H9 (cell line): Measurements from ENCODE around the gene SLC5A12. TPM values are rescaled to one million over a fixed set of nuclear protein-coding genes. Genes with fewer than 3 reads are reported as not detected.

Experiments used
- DNase-seq: peaks from one replicate; pipeline ENCODE4 v3.0.0-alpha.2; 2017
- H2AFZ ChIP-seq: one replicate; pipeline ENCODE4 v1.6.1; 2013; ENCODE audit warnings: mild to moderate bottlenecking, low read length, control low read depth, moderate library complexity
- H2AK5ac ChIP-seq: 2 replicates; pipeline ENCODE4 v1.6.1; 2013; ENCODE audit warnings: low read length, control low read depth, mixed read lengths; ENCODE audit not compliant: insufficient read length
- H2BK120ac ChIP-seq: one replicate; pipeline ENCODE4 v1.6.1; 2013; ENCODE audit warnings: low read depth, mild to moderate bottlenecking, low read length, control low read depth, inconsistent platforms; ENCODE audit not compliant: poor library complexity, severe bottlenecking
- H2BK12ac ChIP-seq: 2 replicates; pipeline ENCODE4 v1.6.1; 2013; ENCODE audit warnings: low read length, control low read depth, mixed read lengths, low read depth; ENCODE audit not compliant: insufficient read length
- H2BK15ac ChIP-seq: 2 replicates; pipeline ENCODE4 v1.6.1; 2013; ENCODE audit warnings: low read depth, low read length, control low read depth
- H2BK20ac ChIP-seq: one replicate; pipeline ENCODE4 v1.6.1; 2013; ENCODE audit warnings: low read depth, mild to moderate bottlenecking, low read length, control low read depth, inconsistent platforms; ENCODE audit not compliant: poor library complexity, severe bottlenecking
- H2BK5ac ChIP-seq: 2 replicates; pipeline ENCODE4 v1.6.1; 2013; ENCODE audit warnings: low read length, control low read depth, mixed read lengths; ENCODE audit not compliant: insufficient read length
- H3K14ac ChIP-seq: 2 replicates; pipeline ENCODE4 v1.6.1; 2013; ENCODE audit warnings: low read length, control low read depth; ENCODE audit not compliant: insufficient read depth
- H3K18ac ChIP-seq: 2 replicates; pipeline ENCODE4 v1.6.1; 2013; ENCODE audit warnings: low read depth, mild to moderate bottlenecking, mixed read lengths, low read length, control low read depth; ENCODE audit not compliant: insufficient read length
- H3K23ac ChIP-seq: 2 replicates; pipeline ENCODE4 v1.6.1; 2013; ENCODE audit warnings: low read length, control low read depth, mixed read lengths, low read depth; ENCODE audit not compliant: insufficient read length
- H3K23me2 ChIP-seq: 2 replicates; pipeline ENCODE4 v1.6.1; 2013; ENCODE audit warnings: low read depth, mild to moderate bottlenecking, mixed read lengths, low read length, control low read depth; ENCODE audit not compliant: insufficient read length, poor library complexity, severe bottlenecking
- H3K27ac ChIP-seq: 2 replicates; pipeline ENCODE4 v1.5.1; 2013; ENCODE audit warnings: low read length, control low read depth, mixed read lengths, low read depth; ENCODE audit not compliant: insufficient read length
- H3K27me3 ChIP-seq: 2 replicates; pipeline ENCODE4 v1.6.1; 2013; ENCODE audit warnings: low read length, control low read depth, inconsistent platforms; ENCODE audit not compliant: insufficient read depth
- H3K4ac ChIP-seq: 2 replicates; pipeline ENCODE4 v1.6.1; 2013; ENCODE audit warnings: low read depth, mild to moderate bottlenecking, control low read depth, inconsistent platforms, low read length, moderate library complexity
- H3K4me1 ChIP-seq: 2 replicates; pipeline ENCODE4 v1.6.1; 2013; ENCODE audit warnings: low read length, control low read depth, inconsistent platforms; ENCODE audit not compliant: insufficient read depth
- H3K4me2 ChIP-seq: 2 replicates; pipeline ENCODE4 v1.6.1; 2013; ENCODE audit warnings: low read length, control low read depth, mixed read lengths; ENCODE audit not compliant: insufficient read length, insufficient read depth
- H3K56ac ChIP-seq: 2 replicates; pipeline ENCODE4 v1.6.1; 2013; ENCODE audit warnings: low read depth, mild to moderate bottlenecking, mixed read lengths, low read length, control low read depth; ENCODE audit not compliant: insufficient read length
- H3K79me1 ChIP-seq: 2 replicates; pipeline ENCODE4 v1.6.1; 2013; ENCODE audit warnings: low read depth, mild to moderate bottlenecking, moderate library complexity, low read length, control low read depth, inconsistent platforms; ENCODE audit not compliant: insufficient read depth, poor library complexity, severe bottlenecking
- H3K79me2 ChIP-seq: 2 replicates; pipeline ENCODE4 v1.6.1; 2013; ENCODE audit warnings: low read length, control low read depth, inconsistent platforms; ENCODE audit not compliant: insufficient read depth
- H3K9ac ChIP-seq: 2 replicates; pipeline ENCODE4 v1.6.1; 2013; ENCODE audit warnings: low read length, control low read depth, mixed read lengths; ENCODE audit not compliant: insufficient read length; ENCODE audit errors: extremely low read depth
- H3K9me3 ChIP-seq: one replicate; pipeline ENCODE4 v1.6.1; 2013; ENCODE audit warnings: low read depth, low read length, inconsistent platforms; ENCODE audit not compliant: control insufficient read depth
- H3T11ph ChIP-seq: one replicate; pipeline ENCODE4 v1.6.1; 2013; ENCODE audit warnings: mild to moderate bottlenecking, low read length, control low read depth, inconsistent platforms
- H4K20me1 ChIP-seq: one replicate; pipeline ENCODE4 v1.6.1; 2013; ENCODE audit not compliant: control insufficient read depth, insufficient read length, insufficient read depth
- H4K5ac ChIP-seq: 2 replicates; pipeline ENCODE4 v1.6.1; 2013; ENCODE audit warnings: low read depth, mild to moderate bottlenecking, mixed read lengths, low read length, control low read depth; ENCODE audit not compliant: insufficient read length
- H4K8ac ChIP-seq: replicated peaks from 2 replicates; pipeline ENCODE4 v1.6.1; 2013; ENCODE audit warnings: low read length, control low read depth, mixed read lengths, low read depth; ENCODE audit not compliant: insufficient read length
- H4K91ac ChIP-seq: 2 replicates; pipeline ENCODE4 v1.6.1; 2013; ENCODE audit warnings: low read depth, mild to moderate bottlenecking, moderate library complexity, mixed read lengths, low read length, control low read depth; ENCODE audit not compliant: insufficient read length
- H3K27ac Mint-ChIP-seq, 3 experiments: 2 replicates in 2 of 3; 3 replicates in 1 of 3; pipeline ENCODE4 v1.8.0; 2020 to 2021; ENCODE audit warnings: mixed read lengths in 3 of 3, mild to moderate bottlenecking in 1 of 3, moderate library complexity in 1 of 3
- H3K27me3 Mint-ChIP-seq: 2 replicates; pipeline ENCODE4 v1.8.0; 2021; ENCODE audit warnings: low read depth, mild to moderate bottlenecking, moderate library complexity, mixed read lengths
- H3K36me3 Mint-ChIP-seq, 3 experiments: 2 replicates in 2 of 3; 3 replicates in 1 of 3; pipeline ENCODE4 v1.8.0; 2020 to 2021; ENCODE audit warnings: low read depth in 3 of 3, mixed read lengths in 3 of 3; ENCODE audit not compliant: insufficient read depth in 1 of 3
- H3K4me1 Mint-ChIP-seq, 2 experiments: 2 replicates each; pipeline ENCODE4 v1.8.0; 2020; ENCODE audit warnings: mixed read lengths in 2 of 2
- H3K4me3 Mint-ChIP-seq, 2 experiments: 2 replicates in 1 of 2; 3 replicates in 1 of 2; pipeline ENCODE4 v1.8.0; 2020 to 2021; ENCODE audit warnings: mild to moderate bottlenecking in 2 of 2, mixed read lengths in 2 of 2, moderate library complexity in 1 of 2
- H3K9me3 Mint-ChIP-seq, 2 experiments: 2 replicates in 1 of 2; 3 replicates in 1 of 2; pipeline ENCODE4 v1.8.0; 2020; ENCODE audit warnings: mild to moderate bottlenecking in 2 of 2, mixed read lengths in 2 of 2, moderate library complexity in 1 of 2
- total RNA-seq: library from RNA; stranded (reverse); gene quantifications from 2 replicates; pipeline ENCODE4 v1.2.1, GENCODE V29; 2021
- TF ChIP-seq, protein P1 (sequence below): fragments of 200-600 bp; sonication (generic); conservative IDR thresholded peaks from 3 replicates; pipeline ENCODE4 v1.8.0; 2021; ENCODE audit warnings: antibody characterized with exemption, mild to moderate bottlenecking

SLC5A12 gene
- total RNA-seq, 1 experiment from 2014 or later: 2.7 TPM

DNA sequence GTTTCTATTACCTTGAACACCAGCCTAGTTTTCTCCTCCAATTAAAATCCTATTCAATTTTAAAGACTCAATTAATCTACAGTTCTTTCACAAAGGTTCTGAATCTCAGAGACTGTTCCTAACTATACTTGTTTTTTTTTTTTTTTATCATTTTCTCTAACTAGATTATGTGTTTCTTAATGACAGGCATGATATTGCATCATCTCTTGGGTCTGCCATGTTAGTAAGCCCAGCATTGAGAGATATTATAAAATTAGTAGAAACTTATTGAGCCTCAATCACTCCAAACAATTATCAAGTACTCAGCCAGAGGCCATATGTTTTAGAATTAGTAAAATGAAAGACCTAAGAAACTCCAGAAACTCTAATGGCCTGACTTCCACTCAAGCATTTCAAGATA lies 28.1 kb upstream of the SLC5A12 start:
- H3K79me2 ChIP-seq: no peaks in the 10 kb centered on the region
- no peak overlapping the region for H2AFZ ChIP-seq
- H3K23ac ChIP-seq: no peak overlapping the region
- H2AK5ac ChIP-seq: no peak overlapping the region
- H4K20me1 ChIP-seq: no peaks in the 10 kb centered on the region
- Mint-ChIP-seq H3K27me3 (no peaks in the 10 kb centered on the region), H3K9me3 (no peaks in the 10 kb centered on the region), H3K36me3 (no peaks in the 10 kb centered on the region), H3K4me1 (no peaks in the 10 kb centered on the region), H3K27ac (no peak overlapping the region), H3K4me3 (no peak overlapping the region)
- no peak overlapping the region for H4K5ac ChIP-seq
- H3K4me2 ChIP-seq: no peak overlapping the region
- H3K56ac ChIP-seq: no peak overlapping the region
- DNase-seq: no peak
- no peaks in the 10 kb centered on the region for H3K9me3 ChIP-seq
- no peak overlapping the region for H4K91ac ChIP-seq
- no peak overlapping the region for H2BK15ac ChIP-seq
- H3K27me3 ChIP-seq: no peaks in the 10 kb centered on the region
- H3K23me2 ChIP-seq: no peaks in the 10 kb centered on the region
- H2BK120ac ChIP-seq: no peak overlapping the region
- no peaks in the 10 kb centered on the region for H3K4me1 ChIP-seq
- H4K8ac ChIP-seq: no peak overlapping the region
- H2BK12ac ChIP-seq: no peak overlapping the region
- H3K14ac ChIP-seq: no peak overlapping the region
- no peak overlapping the region for H3K18ac ChIP-seq
- no peak overlapping the region for H2BK20ac ChIP-seq
- H3K9ac ChIP-seq: no peak overlapping the region
- no peak overlapping the region for H2BK5ac ChIP-seq
- no peak overlapping the region for H3K27ac ChIP-seq
- H3T11ph ChIP-seq: no peak overlapping the region
- TF ChIP-seq, protein P1, sequence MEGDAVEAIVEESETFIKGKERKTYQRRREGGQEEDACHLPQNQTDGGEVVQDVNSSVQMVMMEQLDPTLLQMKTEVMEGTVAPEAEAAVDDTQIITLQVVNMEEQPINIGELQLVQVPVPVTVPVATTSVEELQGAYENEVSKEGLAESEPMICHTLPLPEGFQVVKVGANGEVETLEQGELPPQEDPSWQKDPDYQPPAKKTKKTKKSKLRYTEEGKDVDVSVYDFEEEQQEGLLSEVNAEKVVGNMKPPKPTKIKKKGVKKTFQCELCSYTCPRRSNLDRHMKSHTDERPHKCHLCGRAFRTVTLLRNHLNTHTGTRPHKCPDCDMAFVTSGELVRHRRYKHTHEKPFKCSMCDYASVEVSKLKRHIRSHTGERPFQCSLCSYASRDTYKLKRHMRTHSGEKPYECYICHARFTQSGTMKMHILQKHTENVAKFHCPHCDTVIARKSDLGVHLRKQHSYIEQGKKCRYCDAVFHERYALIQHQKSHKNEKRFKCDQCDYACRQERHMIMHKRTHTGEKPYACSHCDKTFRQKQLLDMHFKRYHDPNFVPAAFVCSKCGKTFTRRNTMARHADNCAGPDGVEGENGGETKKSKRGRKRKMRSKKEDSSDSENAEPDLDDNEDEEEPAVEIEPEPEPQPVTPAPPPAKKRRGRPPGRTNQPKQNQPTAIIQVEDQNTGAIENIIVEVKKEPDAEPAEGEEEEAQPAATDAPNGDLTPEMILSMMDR: no peak
- no peaks in the 10 kb centered on the region for H3K79me1 ChIP-seq
- H3K4ac ChIP-seq: no peak overlapping the region
